Neural progenitor cell (in vitro differentiated cells): Measurements from ENCODE around the gene EID2B. TPM values are rescaled to one million over a fixed set of nuclear protein-coding genes. Genes with fewer than 3 reads are reported as not detected.

ENCODE experiments used
- DNase-seq: peaks from one replicate; pipeline ENCODE4 v3.0.0-alpha.2; 2016; ENCODE audit warnings: low spot score
- H2AFZ ChIP-seq: fragments of 200-600 bp; sonication (generic); replicated peaks from 2 replicates; pipeline ENCODE4 v1.6.1; 2016; ENCODE audit warnings: antibody characterized with exemption
- H3F3A ChIP-seq: fragments of 200-600 bp; sonication (generic); 2 replicates; pipeline ENCODE4 v1.6.1; 2016; ENCODE audit warnings: antibody characterized with exemption, low read depth
- H3K27ac ChIP-seq: fragments of 200-600 bp; sonication (generic); 2 replicates; pipeline ENCODE4 v1.5.1; 2016; ENCODE audit warnings: mild to moderate bottlenecking
- H3K27me3 ChIP-seq: fragments of 200-600 bp; sonication (generic); 2 replicates; pipeline ENCODE4 v1.6.1; 2016; ENCODE audit warnings: mild to moderate bottlenecking, moderate library complexity
- H3K36me3 ChIP-seq: fragments of 200-600 bp; sonication (generic); 2 replicates; pipeline ENCODE4 v1.5.1; 2016
- H3K4me1 ChIP-seq: fragments of 200-600 bp; sonication (generic); 2 replicates; pipeline ENCODE4 v1.6.1; 2016; ENCODE audit warnings: mixed run types
- H3K4me2 ChIP-seq: fragments of 200-600 bp; sonication (generic); 2 replicates; pipeline ENCODE4 v1.6.1; 2016
- H3K4me3 ChIP-seq: fragments of 200-600 bp; sonication (generic); 2 replicates; pipeline ENCODE4 v1.5.1; 2016
- H3K79me2 ChIP-seq: fragments of 200-600 bp; sonication (generic); 2 replicates; pipeline ENCODE4 v1.6.1; 2016; ENCODE audit warnings: low read depth
- H3K9ac ChIP-seq: fragments of 200-600 bp; sonication (generic); 2 replicates; pipeline ENCODE4 v1.6.1; 2016
- H3K9me3 ChIP-seq: fragments of 200-600 bp; sonication (generic); 2 replicates; pipeline ENCODE4 v1.5.1; 2016; ENCODE audit warnings: low read depth
- H4K20me1 ChIP-seq: fragments of 200-600 bp; sonication (generic); 2 replicates; pipeline ENCODE4 v1.6.1; 2016; ENCODE audit warnings: low read depth
- H3K27ac Mint-ChIP-seq: 3 replicates; pipeline ENCODE4 v1.8.0; 2021; ENCODE audit warnings: mixed read lengths
- H3K27me3 Mint-ChIP-seq: 2 replicates; pipeline ENCODE4 v1.8.0; 2022; ENCODE audit warnings: low read depth, mild to moderate bottlenecking, inconsistent platforms, moderate library complexity, mixed read lengths; ENCODE audit not compliant: insufficient read depth
- H3K36me3 Mint-ChIP-seq: 3 replicates; pipeline ENCODE4 v1.8.0; 2021; ENCODE audit warnings: mixed read lengths
- H3K4me1 Mint-ChIP-seq: 3 replicates; pipeline ENCODE4 v1.8.0; 2021; ENCODE audit warnings: mixed read lengths
- H3K4me3 Mint-ChIP-seq: 3 replicates; pipeline ENCODE4 v1.8.0; 2021; ENCODE audit warnings: mild to moderate bottlenecking, moderate library complexity, mixed read lengths
- H3K9me3 Mint-ChIP-seq: 3 replicates; pipeline ENCODE4 v1.8.0; 2020; ENCODE audit warnings: mixed read lengths
- CTCF ChIP-seq: fragments of 200-600 bp; sonication (generic); IDR thresholded peaks from 2 replicates; pipeline ENCODE4 v1.5.1; 2017; ENCODE audit warnings: antibody characterized with exemption, mild to moderate bottlenecking
- EZH2 ChIP-seq: fragments of 200-600 bp; sonication (generic); IDR thresholded peaks from 2 replicates; pipeline ENCODE4 v1.6.1; 2017; ENCODE audit warnings: antibody characterized with exemption, mild to moderate bottlenecking, moderate library complexity
- EZH2phosphoT487 ChIP-seq: fragments of 200-600 bp; sonication (generic); IDR thresholded peaks from 2 replicates; pipeline ENCODE4 v1.6.1; 2017; ENCODE audit warnings: antibody characterized with exemption
- total RNA-seq: library from RNA; depleted of rRNA; stranded (reverse); fragments of >200 nt; gene quantifications from 2 replicates; pipeline ENCODE4 v1.2.3, GENCODE V29; 2015; ENCODE audit warnings: low replicate concordance

The EID2B gene
- total RNA-seq, 1 donor from 2014 or later: 11.1 TPM

GRCh38 chr19:39494661-39495060 lies 38.0 kb downstream of the EID2B start:
- Histone ChIP-seq H3K4me2 (no peak overlapping the region), H3K27ac (no peak overlapping the region), H4K20me1 (no peaks in the 10 kb centered on the region), H3K36me3 (no peaks in the 10 kb centered on the region), H3F3A (peaks cover 32% of the 10 kb centered on the region), H3K9me3 (no peaks in the 10 kb centered on the region), H3K27me3 (peaks cover 33% of the 10 kb centered on the region), H3K9ac (no peak overlapping the region), H2AFZ (no peak overlapping the region), H3K4me1 (peaks cover 17% of the 10 kb centered on the region), H3K4me3 (no peak overlapping the region), H3K79me2 (no peaks in the 10 kb centered on the region)
- Mint-ChIP-seq H3K9me3 (no peaks in the 10 kb centered on the region), H3K27me3 (peaks cover 16% of the 10 kb centered on the region), H3K4me3 (no peak overlapping the region), H3K4me1 (peaks cover 14% of the 10 kb centered on the region), H3K36me3 (peaks cover 6% of the 10 kb centered on the region), H3K27ac (no peak overlapping the region)
- TF ChIP-seq CTCF (no peak), EZH2 (no peak), EZH2phosphoT487 (no peak)
- no peak for DNase-seq

- peaks cover 18% of the 10 kb centered on the region for H3F3A ChIP-seq
- H3K9me3 Mint-ChIP-seq: no peaks in the 10 kb centered on the region
- no peak overlapping the region for H3K4me3 ChIP-seq
- no peak overlapping the region for H3K27ac Mint-ChIP-seq
- peaks cover 4% of the 10 kb centered on the region for H3K4me1 ChIP-seq
- H4K20me1 ChIP-seq: no peaks in the 10 kb centered on the region
- no peaks in the 10 kb centered on the region for H3K36me3 ChIP-seq
- no peak overlapping the region for H3K4me3 Mint-ChIP-seq
- no peaks in the 10 kb centered on the region for H3K9me3 ChIP-seq
- no peak overlapping the region for H3K9ac ChIP-seq
- TF ChIP-seq CTCF (no peak), EZH2phosphoT487 (no peak), EZH2 (no peak)
- peaks cover 3% of the 10 kb centered on the region for H3K4me1 Mint-ChIP-seq
- no peaks in the 10 kb centered on the region for H3K79me2 ChIP-seq
- H3K36me3 Mint-ChIP-seq: peaks cover 13% of the 10 kb centered on the region
- no peak overlapping the region for H3K27ac ChIP-seq
- no peak overlapping the region for H3K4me2 ChIP-seq
- H2AFZ ChIP-seq: no peak overlapping the region
- DNase-seq: no peak
- peaks cover 14% of the 10 kb centered on the region for H3K27me3 ChIP-seq
- H3K27me3 Mint-ChIP-seq: peaks cover 5% of the 10 kb centered on the region
These were observed 39.9 kb downstream of the EID2B start for GRCh38 chr19:39492788-39493187.

GRCh38 chr19:39492225-39492624 lies 40.4 kb downstream of the EID2B start:
- Histone ChIP-seq H3K27me3 (peaks cover 9% of the 10 kb centered on the region), H3K9me3 (no peaks in the 10 kb centered on the region), H3K4me2 (no peak overlapping the region), H3K4me1 (no peaks in the 10 kb centered on the region), H2AFZ (no peak overlapping the region), H3F3A (peaks cover 14% of the 10 kb centered on the region), H3K79me2 (no peaks in the 10 kb centered on the region), H3K9ac (no peak overlapping the region), H3K27ac (no peak overlapping the region), H4K20me1 (no peaks in the 10 kb centered on the region), H3K36me3 (no peaks in the 10 kb centered on the region), H3K4me3 (no peak overlapping the region)
- H3K27me3 Mint-ChIP-seq: peaks cover 5% of the 10 kb centered on the region
- peaks cover 14% of the 10 kb centered on the region for H3K36me3 Mint-ChIP-seq
- H3K9me3 Mint-ChIP-seq: no peaks in the 10 kb centered on the region
- no peak overlapping the region for H3K27ac Mint-ChIP-seq
- peaks cover 3% of the 10 kb centered on the region for H3K4me1 Mint-ChIP-seq
- DNase-seq: no peak
- H3K4me3 Mint-ChIP-seq: no peak overlapping the region
- TF ChIP-seq EZH2phosphoT487 (no peak), CTCF (no peak), EZH2 (no peak)

- H3K27ac Mint-ChIP-seq: no peak overlapping the region
- DNase-seq: no peak
These were observed 42.9 kb downstream of the EID2B start for GRCh38 chr19:39489756-39490155.

More at GRCh38 chr19:39489756-39490155, 42.9 kb downstream of the EID2B start:
- H3K9ac ChIP-seq: no peak overlapping the region
- H3K27me3 ChIP-seq: no peaks in the 10 kb centered on the region
- H3F3A ChIP-seq: peaks cover 10% of the 10 kb centered on the region
- TF ChIP-seq CTCF (no peak), EZH2phosphoT487 (no peak), EZH2 (no peak)
- Mint-ChIP-seq H3K27me3 (peaks cover 7% of the 10 kb centered on the region), H3K4me1 (peaks cover 3% of the 10 kb centered on the region), H3K9me3 (no peaks in the 10 kb centered on the region), H3K36me3 (peaks cover 21% of the 10 kb centered on the region), H3K4me3 (no peak overlapping the region)
- H4K20me1 ChIP-seq: no peaks in the 10 kb centered on the region
- no peaks in the 10 kb centered on the region for H3K9me3 ChIP-seq
- no peaks in the 10 kb centered on the region for H3K4me1 ChIP-seq
- H3K79me2 ChIP-seq: no peaks in the 10 kb centered on the region
- H3K4me3 ChIP-seq: no peak overlapping the region
- no peaks in the 10 kb centered on the region for H3K36me3 ChIP-seq
- H2AFZ ChIP-seq: no peak overlapping the region
- no peak overlapping the region for H3K27ac ChIP-seq
- H3K4me2 ChIP-seq: no peak overlapping the region
